Astrocyte (in vitro differentiated cells and primary cell): ENCODE data around the gene DMXL2. TPM values are rescaled to one million over a fixed set of nuclear protein-coding genes. Genes with fewer than 3 reads are reported as not detected.
"Not testable (repeated sequence)": the region's sequence is repeated elsewhere in the genome, so short reads cannot be mapped to it uniquely, and the experiment has no call there.

ENCODE experiments used
- DNase-seq: peaks from one replicate; pipeline ENCODE4 v3.0.0-alpha.2; 2010; ENCODE audit warnings: low read depth
- FAIRE-seq: peaks from 2 replicates; lab custom pipeline; 2011; peaks lifted over from hg19 to GRCh38; lab: Jason Lieb, UNC
- H2AFZ ChIP-seq: 2 replicates; pipeline ENCODE4 v1.6.0; 2012; ENCODE audit warnings: low read depth, low read length, inconsistent platforms
- H3K27ac ChIP-seq: 2 replicates; pipeline ENCODE4 v1.5.1; 2011; ENCODE audit warnings: low read depth, low read length, inconsistent platforms
- H3K27me3 ChIP-seq: 2 replicates; pipeline ENCODE4 v1.6.0; 2011; ENCODE audit warnings: low read length, inconsistent platforms; ENCODE audit not compliant: insufficient read depth
- H3K36me3 ChIP-seq: 2 replicates; pipeline ENCODE4 v1.5.1; 2011; ENCODE audit warnings: low read length, inconsistent platforms; ENCODE audit not compliant: insufficient read depth
- H3K4me1 ChIP-seq: 2 replicates; pipeline ENCODE4 v1.5.1; 2011; ENCODE audit warnings: low read length, inconsistent platforms; ENCODE audit not compliant: insufficient read depth
- H3K4me2 ChIP-seq: 2 replicates; pipeline ENCODE4 v1.6.0; 2012; ENCODE audit warnings: low read length, inconsistent platforms
- H3K4me3 ChIP-seq: 2 replicates; pipeline ENCODE4 v1.5.1; 2011; ENCODE audit warnings: low read depth, mild to moderate bottlenecking, low read length, inconsistent platforms; ENCODE audit not compliant: insufficient read depth
- H3K79me2 ChIP-seq: 2 replicates; pipeline ENCODE4 v1.6.0; 2012; ENCODE audit warnings: mild to moderate bottlenecking, low read length, inconsistent platforms; ENCODE audit not compliant: insufficient read depth
- H3K9ac ChIP-seq: 2 replicates; pipeline ENCODE4 v1.6.0; 2012; ENCODE audit warnings: mild to moderate bottlenecking, low read length, inconsistent platforms
- H3K9me3 ChIP-seq: 2 replicates; pipeline ENCODE4 v1.5.1; 2012; ENCODE audit warnings: low read depth, mild to moderate bottlenecking, low read length, inconsistent platforms; ENCODE audit not compliant: insufficient read depth
- H4K20me1 ChIP-seq: 2 replicates; pipeline ENCODE4 v1.6.0; 2012; ENCODE audit warnings: low read length, inconsistent platforms; ENCODE audit not compliant: insufficient read depth
- H3K27ac Mint-ChIP-seq: one replicate; pipeline ENCODE4 v1.8.0; 2021; ENCODE audit warnings: mild to moderate bottlenecking, mixed read lengths; ENCODE audit not compliant: unreplicated experiment
- H3K27me3 Mint-ChIP-seq: one replicate; pipeline ENCODE4 v1.8.0; 2021; ENCODE audit warnings: low read depth, mixed read lengths; ENCODE audit not compliant: unreplicated experiment
- H3K36me3 Mint-ChIP-seq: one replicate; pipeline ENCODE4 v1.8.0; 2021; ENCODE audit warnings: low read depth, mixed read lengths; ENCODE audit not compliant: unreplicated experiment
- H3K4me1 Mint-ChIP-seq: one replicate; pipeline ENCODE4 v1.8.0; 2021; ENCODE audit warnings: low read depth, mixed read lengths; ENCODE audit not compliant: unreplicated experiment
- H3K4me3 Mint-ChIP-seq: one replicate; pipeline ENCODE4 v1.8.0; 2021; ENCODE audit warnings: mild to moderate bottlenecking, moderate library complexity, mixed read lengths; ENCODE audit not compliant: unreplicated experiment
- H3K9me3 Mint-ChIP-seq: one replicate; pipeline ENCODE4 v1.8.0; 2021; ENCODE audit warnings: mild to moderate bottlenecking, mixed read lengths; ENCODE audit not compliant: unreplicated experiment
- EZH2 ChIP-seq: IDR thresholded peaks from 2 replicates; pipeline ENCODE4 v1.6.1; 2012; ENCODE audit warnings: mild to moderate bottlenecking, low read length, inconsistent platforms; ENCODE audit not compliant: insufficient read depth
- total RNA-seq: library from RNA; stranded (reverse); gene quantifications from 2 replicates; pipeline ENCODE4 v1.2.1, GENCODE V29; 2021
- TF ChIP-seq, protein P1 (sequence below): IDR thresholded peaks from 2 replicates; pipeline ENCODE4 v1.5.1; 2011; ENCODE audit warnings: low read depth, mild to moderate bottlenecking, inconsistent platforms, low read length, moderate library complexity; ENCODE audit not compliant: insufficient read depth

DMXL2 gene
- total RNA-seq, 1 donor from 2014 or later, result 19.0 TPM

DNA sequence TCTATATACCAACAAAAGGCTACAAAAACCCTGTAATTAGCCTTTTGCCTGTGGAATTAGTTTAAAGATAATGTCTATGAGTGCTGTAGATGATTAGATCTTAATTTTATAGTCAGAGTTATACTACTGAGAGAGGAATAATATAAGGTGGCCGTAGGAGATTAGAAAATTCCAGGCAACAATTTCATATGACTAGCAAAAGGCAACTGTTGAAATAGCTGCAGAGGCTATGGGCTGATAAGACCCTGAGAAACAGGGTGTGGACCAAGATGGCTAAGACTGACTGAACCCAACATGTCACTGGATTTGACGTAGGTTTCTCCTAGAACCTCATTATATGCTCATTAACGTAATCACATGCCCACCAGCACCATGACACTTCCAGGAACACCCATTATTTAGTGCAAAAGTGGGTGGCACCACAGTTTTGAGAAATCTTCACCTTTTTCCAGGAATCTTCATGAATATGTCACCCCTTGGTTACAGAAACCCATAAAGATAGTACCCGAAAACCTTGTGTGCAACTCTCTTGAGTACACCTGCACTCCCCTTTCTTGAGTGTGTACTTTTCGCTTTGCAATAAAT lies 29.6 kb upstream of the DMXL2 start:
- Histone ChIP-seq H3K36me3 (no peaks in the 10 kb centered on the region), H3K4me2 (no peak overlapping the region), H3K27me3 (peaks cover 3% of the 10 kb centered on the region), H3K79me2 (no peaks in the 10 kb centered on the region), H3K4me1 (peaks cover 1% of the 10 kb centered on the region), H4K20me1 (no peaks in the 10 kb centered on the region), H3K27ac (no peak overlapping the region), H3K4me3 (no peak overlapping the region), H3K9me3 (no peaks in the 10 kb centered on the region), H2AFZ (no peak overlapping the region), H3K9ac (no peak overlapping the region)
- Mint-ChIP-seq H3K36me3 (no peaks in the 10 kb centered on the region), H3K4me1 (peaks cover 3% of the 10 kb centered on the region), H3K27me3 (no peaks in the 10 kb centered on the region), H3K9me3 (no peaks in the 10 kb centered on the region), H3K4me3 (no peak overlapping the region), H3K27ac (no peak overlapping the region)
- FAIRE-seq (no peak), DNase-seq (no peak)
- TF ChIP-seq, protein P1, sequence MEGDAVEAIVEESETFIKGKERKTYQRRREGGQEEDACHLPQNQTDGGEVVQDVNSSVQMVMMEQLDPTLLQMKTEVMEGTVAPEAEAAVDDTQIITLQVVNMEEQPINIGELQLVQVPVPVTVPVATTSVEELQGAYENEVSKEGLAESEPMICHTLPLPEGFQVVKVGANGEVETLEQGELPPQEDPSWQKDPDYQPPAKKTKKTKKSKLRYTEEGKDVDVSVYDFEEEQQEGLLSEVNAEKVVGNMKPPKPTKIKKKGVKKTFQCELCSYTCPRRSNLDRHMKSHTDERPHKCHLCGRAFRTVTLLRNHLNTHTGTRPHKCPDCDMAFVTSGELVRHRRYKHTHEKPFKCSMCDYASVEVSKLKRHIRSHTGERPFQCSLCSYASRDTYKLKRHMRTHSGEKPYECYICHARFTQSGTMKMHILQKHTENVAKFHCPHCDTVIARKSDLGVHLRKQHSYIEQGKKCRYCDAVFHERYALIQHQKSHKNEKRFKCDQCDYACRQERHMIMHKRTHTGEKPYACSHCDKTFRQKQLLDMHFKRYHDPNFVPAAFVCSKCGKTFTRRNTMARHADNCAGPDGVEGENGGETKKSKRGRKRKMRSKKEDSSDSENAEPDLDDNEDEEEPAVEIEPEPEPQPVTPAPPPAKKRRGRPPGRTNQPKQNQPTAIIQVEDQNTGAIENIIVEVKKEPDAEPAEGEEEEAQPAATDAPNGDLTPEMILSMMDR, result no peak
- no peak for TF ChIP-seq EZH2

DNA sequence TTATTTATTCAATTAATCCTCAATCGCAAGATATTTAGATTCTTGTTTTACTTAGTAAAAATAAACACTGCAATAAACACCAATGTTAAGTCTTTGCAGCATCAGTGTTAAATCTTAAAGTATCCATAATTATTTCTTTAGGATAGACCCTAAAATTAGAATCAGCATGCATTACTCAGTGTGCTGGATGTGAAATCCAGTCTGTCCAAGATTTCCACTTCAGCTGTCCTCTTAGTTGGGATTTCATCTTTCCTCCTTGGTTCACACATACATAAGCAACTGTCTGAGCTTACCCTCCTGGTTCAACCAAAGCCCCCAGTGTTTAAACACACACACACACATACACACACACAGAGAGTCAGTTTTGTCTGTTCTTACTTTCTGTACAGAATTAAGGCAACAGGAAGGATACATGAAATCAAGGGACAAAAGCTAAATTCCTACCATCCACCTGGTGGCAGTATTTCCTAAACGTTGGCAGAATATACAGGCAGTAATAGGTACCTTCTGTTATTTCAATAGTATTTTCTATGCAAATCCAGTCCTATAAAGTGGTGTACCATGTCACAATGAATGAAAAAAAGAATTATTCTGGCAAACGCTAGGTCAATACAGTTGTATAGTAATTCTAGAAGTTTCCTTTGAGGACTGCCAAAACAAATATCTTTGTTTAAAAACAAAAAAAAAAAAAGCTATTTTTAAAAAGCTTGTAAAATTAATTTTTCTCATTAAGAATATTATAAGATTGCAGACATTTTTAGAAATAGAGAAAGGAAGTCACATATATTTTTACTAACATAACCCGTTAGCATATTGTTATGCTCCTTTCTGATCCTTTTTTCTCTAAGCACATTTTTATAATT lies 27.3 kb upstream of the DMXL2 start:
- Histone ChIP-seq H3K9ac (no peak overlapping the region), H3K4me3 (no peak overlapping the region), H3K36me3 (no peaks in the 10 kb centered on the region), H3K4me1 (peaks cover 3% of the 10 kb centered on the region), H3K27me3 (peaks cover 3% of the 10 kb centered on the region), H3K9me3 (no peaks in the 10 kb centered on the region), H4K20me1 (no peaks in the 10 kb centered on the region), H3K27ac (no peak overlapping the region), H2AFZ (no peak overlapping the region), H3K4me2 (no peak overlapping the region), H3K79me2 (no peaks in the 10 kb centered on the region)
- Mint-ChIP-seq H3K36me3 (no peaks in the 10 kb centered on the region), H3K4me3 (no peak overlapping the region), H3K4me1 (peaks cover 3% of the 10 kb centered on the region), H3K27ac (no peak overlapping the region), H3K27me3 (no peaks in the 10 kb centered on the region), H3K9me3 (no peaks in the 10 kb centered on the region)
- DNase-seq (peak; percentile 49), FAIRE-seq (peak; percentile 80)
- TF ChIP-seq, protein P1, result peak; percentile 80
- no peak for TF ChIP-seq EZH2

DNA sequence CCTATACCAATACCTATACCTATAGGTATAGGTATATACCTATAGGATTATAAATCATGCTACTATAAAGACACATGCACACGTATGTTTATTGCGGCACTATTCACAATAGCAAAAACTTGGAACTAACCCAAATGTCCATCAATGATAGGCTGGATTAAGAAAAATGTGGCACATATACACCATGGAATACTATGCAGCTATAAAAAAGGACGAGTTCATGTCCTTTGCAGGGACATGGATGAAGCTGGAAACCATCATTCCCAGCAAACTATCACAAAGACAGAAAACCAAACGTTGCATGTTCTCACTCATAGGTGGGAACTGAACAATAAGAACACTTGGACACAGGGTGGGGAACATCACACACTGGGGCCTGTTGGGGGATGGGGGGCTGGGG lies 26.1 kb upstream of the DMXL2 start:
- not testable (repeated sequence) for H3K4me1 Mint-ChIP-seq, H3K9ac ChIP-seq, H3K36me3 Mint-ChIP-seq, H3K27ac ChIP-seq, H3K27ac Mint-ChIP-seq, H3K27me3 ChIP-seq, H3K79me2 ChIP-seq, H3K9me3 ChIP-seq, DNase-seq, H3K4me3 Mint-ChIP-seq, H4K20me1 ChIP-seq, H3K4me3 ChIP-seq, H3K27me3 Mint-ChIP-seq, H2AFZ ChIP-seq, H3K36me3 ChIP-seq, H3K4me2 ChIP-seq, FAIRE-seq, H3K4me1 ChIP-seq, H3K9me3 Mint-ChIP-seq

DNA sequence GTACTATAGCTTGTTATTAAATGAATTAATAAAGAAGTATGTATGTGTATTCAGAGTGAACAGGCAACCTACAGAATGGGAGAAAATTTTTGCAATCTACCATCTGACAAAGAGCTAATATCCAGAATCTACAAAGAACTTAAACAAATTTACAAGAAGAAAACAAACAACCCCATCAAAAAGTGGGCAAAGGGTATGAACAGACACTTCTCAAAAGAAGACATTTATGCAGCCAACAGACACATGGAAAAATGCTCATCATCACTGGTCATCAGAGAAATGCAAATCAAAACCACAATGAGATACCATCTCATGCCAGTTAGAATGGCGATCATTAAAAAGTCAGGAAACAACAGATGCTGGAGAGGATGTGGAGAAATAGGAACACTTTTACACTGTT lies 25.5 kb upstream of the DMXL2 start:
- H3K9ac ChIP-seq, H3K27me3 Mint-ChIP-seq, H4K20me1 ChIP-seq, H3K4me3 Mint-ChIP-seq, FAIRE-seq, H3K4me1 Mint-ChIP-seq, H3K27ac Mint-ChIP-seq, H3K79me2 ChIP-seq, H2AFZ ChIP-seq, H3K4me3 ChIP-seq, H3K4me2 ChIP-seq, H3K36me3 Mint-ChIP-seq, H3K27me3 ChIP-seq, H3K9me3 Mint-ChIP-seq, H3K9me3 ChIP-seq, H3K4me1 ChIP-seq, DNase-seq, H3K27ac ChIP-seq, H3K36me3 ChIP-seq: not testable (repeated sequence)
